ENCODE measurements around the gene SERPINI1. TPM values are rescaled to one million over a fixed set of nuclear protein-coding genes. Genes with fewer than 3 reads are reported as not detected.

Gene SERPINI1
- total and polyA plus RNA-seq, 2 of the 8 experiments (the other 6 are each of a cell fraction or from before 2014, with no cell fraction given) = 5.3 to 9.9 TPM

DNA sequence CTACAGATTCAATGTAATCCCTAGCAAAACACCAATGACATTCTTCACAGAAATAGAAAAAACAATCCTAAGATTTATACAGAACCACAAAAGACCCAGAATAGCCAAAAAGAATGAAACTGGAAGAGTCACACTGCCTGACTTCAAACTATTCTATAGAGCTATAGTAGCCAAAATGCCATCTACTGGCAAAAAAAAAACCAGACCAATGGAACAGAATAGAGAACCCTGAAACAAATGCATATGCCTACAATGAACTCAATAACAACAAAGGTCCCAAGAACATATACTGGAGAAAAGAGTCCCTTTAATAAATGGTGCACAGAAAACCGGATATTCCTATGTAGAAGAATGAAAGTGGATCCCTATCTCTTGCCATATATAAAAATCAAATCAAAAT, 20.6 kb upstream of the SERPINI1 start:
- no peak overlapping the region for H2BK5ac ChIP-seq (ENCODE audit: low read depth, low read length)
- no peak overlapping the region for H2AK5ac ChIP-seq (ENCODE audit: low read depth, low read length)
- no peak overlapping the region for H4K91ac ChIP-seq (replicated peaks; ENCODE audit: insufficient read length, low read length)
- H3K79me1 ChIP-seq (ENCODE audit: low read depth, low read length) = no peaks in the 10 kb centered on the region
- no peaks in the 10 kb centered on the region for H3K23me2 ChIP-seq (ENCODE audit: low read depth, low read length)
- H3K18ac ChIP-seq (ENCODE audit: extremely low read depth, low read length) = no peak overlapping the region
- peaks cover 3 to 39% (median 14%) of the 10 kb centered on the region in 4 experiments for H3K36me3 ChIP-seq (ENCODE audit: control insufficient read depth in 2 of 4, insufficient read depth in 4 of 4, low read length in 3 of 4)
- no peak overlapping the region for H4K5ac ChIP-seq (ENCODE audit: insufficient read length, low read depth, low read length)
- peaks cover 0 to 90% of the 10 kb centered on the region in 2 experiments; a peak in 2 of 4 replicates for H3K79me2 ChIP-seq (ENCODE audit: control insufficient read depth in 1 of 2, insufficient read depth in 2 of 2, low read length in 2 of 2)
- no peak overlapping the region for H2BK15ac ChIP-seq (ENCODE audit: low read length)
- H3K27me3 ChIP-seq (replicated peaks in 1 of 4; ENCODE audit: control insufficient read depth in 3 of 4, extremely low read depth in 1 of 4, insufficient read depth in 3 of 4, low read length in 3 of 4) = no peaks in the 10 kb centered on the region
- POLR2A ChIA-PET (ENCODE audit: partially characterized antibody) = no interaction called here
- no peak for DNase-seq (ENCODE audit: low read depth in 1 of 2, low spot score in 2 of 2)
- no peak overlapping the region for H2BK12ac ChIP-seq (ENCODE audit: low read depth, low read length)
- no peaks in the 10 kb centered on the region for H4K20me1 ChIP-seq (replicated peaks in 1 of 2; ENCODE audit: control insufficient read depth in 1 of 2, insufficient read depth in 2 of 2, low read length in 2 of 2)
- H3K4me2 ChIP-seq (ENCODE audit: insufficient read depth in 1 of 2, low read depth in 2 of 2, low read length in 2 of 2) = no peak overlapping the region
- no peak for FAIRE-seq
- no peaks in the 10 kb centered on the region for H3K4me1 ChIP-seq (replicated peaks in 1 of 4; ENCODE audit: control insufficient read depth in 3 of 4, insufficient read depth in 4 of 4, low read length in 3 of 4)
- no peak overlapping the region for H2BK120ac ChIP-seq (replicated peaks; ENCODE audit: low read depth, low read length)
- H2AFZ ChIP-seq (ENCODE audit: low read length) = no peak overlapping the region
- no peak overlapping the region for H3K4ac ChIP-seq (replicated peaks; ENCODE audit: insufficient read length, low read depth, low read length)
- no peak overlapping the region for H3K9ac ChIP-seq (replicated peaks in 1 of 4; ENCODE audit: extremely low read depth in 1 of 4, low read depth in 3 of 4, low read length in 3 of 4)
- H3K27ac ChIP-seq (ENCODE audit: low read depth, low read length) = no peak overlapping the region
- no peaks in the 10 kb centered on the region for H3K9me3 ChIP-seq (ENCODE audit: insufficient read depth in 2 of 2, low read depth in 1 of 2, low read length in 1 of 2)
- no peak overlapping the region for H3K4me3 ChIP-seq (ENCODE audit: extremely low read depth in 1 of 4, insufficient read depth in 2 of 4, low read depth in 3 of 4, low read length in 4 of 4)
- H4K8ac ChIP-seq (ENCODE audit: extremely low read depth, insufficient read depth, low read length) = no peak overlapping the region
- H2BK20ac ChIP-seq (ENCODE audit: low read length) = no peak overlapping the region
- no peak overlapping the region for H3K14ac ChIP-seq (ENCODE audit: insufficient read length)
- 93% methylated on average over 1 of the region's 1 CpG; no CpG with 5 or more reads in 1 of the 2 experiments for WGBS, 2 experiments (ENCODE audit: extremely low coverage in 1 of 2, insufficient coverage in 1 of 2, insufficient read length in 1 of 2, insufficient replicate concordance in 2 of 2, low coverage in 1 of 2, low lambda C conversion rate in 2 of 2, missing lambda C conversion rate in 1 of 2)
- CTCF ChIA-PET (ENCODE audit: partially characterized antibody) = interaction anchor here (0.7 kb wide), 1 partner anchor 30 kb away, joined by 3 read pairs; no protein-coding TSS in a partner anchor
- no peak overlapping the region for H3K23ac ChIP-seq (ENCODE audit: insufficient read length)
- H3K56ac ChIP-seq (replicated peaks; ENCODE audit: insufficient read length, low read depth, low read length) = no peak overlapping the region
- TF ChIP-seq TBP (IDR thresholded peaks at IDR 0.05; ENCODE audit: low read depth, low read length) (no peak), GABPA (IDR thresholded peaks at IDR 0.05; ENCODE audit: borderline replicate concordance, insufficient read depth, low read length) (no peak), CHD1 (IDR thresholded peaks at IDR 0.05; ENCODE audit: low read depth, low read length) (no peak)

Measured in H1 (cell line).